ENCODE data around the gene P2RY2. TPM values are rescaled to one million over a fixed set of nuclear protein-coding genes. Genes with fewer than 3 reads are reported as not detected.
A peak's percentile ranks its signal among the peaks of the same experiment; 100 is the strongest.

Gene P2RY2
- total RNA-seq, 1 experiment from 2014 or later, result 1.2 TPM

GRCh38 chr11:73172992-73173656, 45.0 kb upstream of the P2RY2 start (continued):
- TF ChIP-seq ZNF512 (CRISPR knock-in tag; IDR thresholded peaks at IDR 0.05; ENCODE audit: borderline replicate concordance), result no peak
- no peak for TF ChIP-seq ZNF219 (CRISPR knock-in tag; IDR thresholded peaks at IDR 0.05; ENCODE audit: borderline replicate concordance)

- POLR2A ChIA-PET, result no interaction called here
- Mint-ChIP-seq H3K4me1 (peaks cover 9% of the 10 kb centered on the region), H3K9me3 (no peaks in the 10 kb centered on the region), H3K36me3 (no peaks in the 10 kb centered on the region), H3K27me3 (ENCODE audit: low read depth) (no peaks in the 10 kb centered on the region; the same call in 1 of the 2 replicates), H3K27ac (no peak overlapping the region), H3K4me3 (no peak overlapping the region)
- CTCF ChIA-PET, result interaction anchor here (0.6 to 1.5 kb wide), 2 partner anchors 9 to 79 kb away, joined by 3 to 4 read pairs; no protein-coding TSS in a partner anchor
- no peak for ATAC-seq
- no peak for DNase-seq (ENCODE audit: low spot score)
- no peak for TF ChIP-seq NR3C1 (CRISPR knock-in tag; conservative IDR thresholded peaks at IDR 0.05; ENCODE audit: low read depth)
- no peak for TF ChIP-seq AR (CRISPR knock-in tag; IDR thresholded peaks at IDR 0.05)
- TF ChIP-seq, protein P1, sequence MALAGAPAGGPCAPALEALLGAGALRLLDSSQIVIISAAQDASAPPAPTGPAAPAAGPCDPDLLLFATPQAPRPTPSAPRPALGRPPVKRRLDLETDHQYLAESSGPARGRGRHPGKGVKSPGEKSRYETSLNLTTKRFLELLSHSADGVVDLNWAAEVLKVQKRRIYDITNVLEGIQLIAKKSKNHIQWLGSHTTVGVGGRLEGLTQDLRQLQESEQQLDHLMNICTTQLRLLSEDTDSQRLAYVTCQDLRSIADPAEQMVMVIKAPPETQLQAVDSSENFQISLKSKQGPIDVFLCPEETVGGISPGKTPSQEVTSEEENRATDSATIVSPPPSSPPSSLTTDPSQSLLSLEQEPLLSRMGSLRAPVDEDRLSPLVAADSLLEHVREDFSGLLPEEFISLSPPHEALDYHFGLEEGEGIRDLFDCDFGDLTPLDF (CRISPR knock-in tag; IDR thresholded peaks at IDR 0.05), result no peak
- TF ChIP-seq FOXJ3 (CRISPR knock-in tag; IDR thresholded peaks at IDR 0.05; ENCODE audit: borderline replicate concordance), result no peak
- TF ChIP-seq ZNF138 (CRISPR knock-in tag; conservative IDR thresholded peaks at IDR 0.05), result no peak
- no peak for TF ChIP-seq ZNF416 (CRISPR knock-in tag; IDR thresholded peaks at IDR 0.05)
- no peak for TF ChIP-seq SP1 (CRISPR knock-in tag; conservative IDR thresholded peaks at IDR 0.05)
- no peak for TF ChIP-seq TEAD4 (CRISPR knock-in tag; IDR thresholded peaks at IDR 0.05)
- TF ChIP-seq SOX15 (CRISPR knock-in tag; IDR thresholded peaks at IDR 0.05), result no peak
Measured at GRCh38 chr11:73173755-73174494, 44.2 kb upstream of the P2RY2 start.

- TF ChIP-seq NR3C1 (CRISPR knock-in tag; conservative IDR thresholded peaks at IDR 0.05; ENCODE audit: low read depth), result no peak
- TF ChIP-seq MAX (CRISPR knock-in tag; IDR thresholded peaks at IDR 0.05), result no peak
- no peak for TF ChIP-seq CBFB (CRISPR knock-in tag; IDR thresholded peaks at IDR 0.05; ENCODE audit: low read depth)
- DNase-seq (ENCODE audit: low spot score) (no peak), ATAC-seq (no peak)
- POLR2A ChIA-PET, result no interaction called here
- Mint-ChIP-seq H3K4me3 (no peak overlapping the region), H3K27me3 (ENCODE audit: low read depth) (no peaks in the 10 kb centered on the region; the same call in 1 of the 2 replicates), H3K36me3 (no peaks in the 10 kb centered on the region), H3K27ac (peak overlapping the region; percentile 36; the same call in 1 of the 2 replicates), H3K9me3 (no peaks in the 10 kb centered on the region), H3K4me1 (peaks cover 4% of the 10 kb centered on the region)
- CTCF ChIA-PET, result interaction anchor here (1.5 kb wide), 1 partner anchor 9 kb away, joined by 4 read pairs; no protein-coding TSS in a partner anchor
Measured at GRCh38 chr11:73174495-73174791, 43.6 kb upstream of the P2RY2 start.

Measured in WTC11 (cell line).